OCI-LY1 (cell line): ENCODE measurements around the gene SPATA16.
"Not testable (repeated sequence)": the region's sequence is repeated elsewhere in the genome, so short reads cannot be mapped to it uniquely, and the experiment has no call there.

Source experiments
- H2AFZ ChIP-seq: fragments of 200-600 bp; sonication (generic), shearing (Covaris generic); 2 replicates; pipeline ENCODE4 v1.6.0; 2014; ENCODE audit warnings: antibody characterized with exemption, mild to moderate bottlenecking, low read length
- H3F3A ChIP-seq: fragments of 200-600 bp; sonication (generic), shearing (Covaris generic); 2 replicates; pipeline ENCODE4 v1.6.0; 2014; ENCODE audit warnings: mild to moderate bottlenecking, antibody characterized with exemption, low read length, moderate library complexity; ENCODE audit not compliant: insufficient read depth
- H3K27ac ChIP-seq: fragments of 200-600 bp; sonication (generic); 2 replicates; pipeline ENCODE4 v1.5.1; 2014; ENCODE audit warnings: low read length, mixed run types, mild to moderate bottlenecking, low read depth; ENCODE audit not compliant: poor library complexity, severe bottlenecking
- H3K27me3 ChIP-seq: fragments of 200-600 bp; sonication (generic); 2 replicates; pipeline ENCODE4 v1.6.0; 2014; ENCODE audit warnings: antibody characterized with exemption, mild to moderate bottlenecking, low read length, moderate library complexity; ENCODE audit not compliant: insufficient read depth
- H3K36me3 ChIP-seq: fragments of 200-600 bp; sonication (generic); 2 replicates; pipeline ENCODE4 v1.6.1; 2014; ENCODE audit warnings: mild to moderate bottlenecking, antibody characterized with exemption, low read length, moderate library complexity, mixed read lengths; ENCODE audit not compliant: insufficient read depth
- H3K4me1 ChIP-seq: fragments of 200-600 bp; sonication (generic); 2 replicates; pipeline ENCODE4 v1.5.1; 2014; ENCODE audit warnings: mild to moderate bottlenecking, low read length, moderate library complexity; ENCODE audit not compliant: insufficient read depth, severe bottlenecking
- H3K4me2 ChIP-seq: fragments of 200-600 bp; sonication (generic), shearing (Covaris generic); 2 replicates; pipeline ENCODE4 v1.6.1; 2014; ENCODE audit warnings: low read length
- H3K4me3 ChIP-seq: fragments of 200-600 bp; sonication (generic); 2 replicates; pipeline ENCODE4 v1.5.1; 2014; ENCODE audit warnings: low read length, low read depth, mild to moderate bottlenecking, mixed read lengths; ENCODE audit not compliant: poor library complexity, severe bottlenecking
- H3K79me2 ChIP-seq: fragments of 200-600 bp; shearing (Covaris generic); 2 replicates; pipeline ENCODE4 v1.6.1; 2016; ENCODE audit warnings: mixed run types, low read length, mixed read lengths; ENCODE audit not compliant: insufficient read depth
- H3K9ac ChIP-seq: fragments of 200-600 bp; sonication (generic), shearing (Covaris generic); 2 replicates; pipeline ENCODE4 v1.6.1; 2014; ENCODE audit warnings: mild to moderate bottlenecking, low read length, mixed read lengths
- H3K9me2 ChIP-seq: fragments of 200-600 bp; sonication (generic), shearing (Covaris generic); 2 replicates; pipeline ENCODE4 v1.6.1; 2014; ENCODE audit warnings: low read depth, mild to moderate bottlenecking, low read length, mixed read lengths
- H3K9me3 ChIP-seq: fragments of 200-600 bp; shearing (Covaris generic); 2 replicates; pipeline ENCODE4 v1.6.1; 2014; ENCODE audit warnings: low read length, mixed read lengths
- H4K20me1 ChIP-seq: fragments of 200-600 bp; sonication (generic), shearing (Covaris generic); 2 replicates; pipeline ENCODE4 v1.6.0; 2016; ENCODE audit warnings: mild to moderate bottlenecking, low read length; ENCODE audit not compliant: insufficient read depth
- CTCF ChIP-seq: fragments of 200-600 bp; sonication (generic), shearing (Covaris generic); IDR thresholded peaks from 2 replicates; pipeline ENCODE4 v1.5.1; 2017; ENCODE audit warnings: mild to moderate bottlenecking, antibody characterized with exemption, low read length, moderate library complexity, mixed read lengths
- EZH2 ChIP-seq: fragments of 200-600 bp; sonication (generic), shearing (Covaris generic); IDR thresholded peaks from 2 replicates; pipeline ENCODE4 v1.8.0; 2017; ENCODE audit warnings: borderline replicate concordance, mixed run types, mild to moderate bottlenecking, antibody characterized with exemption, low read length, moderate library complexity, mixed read lengths

SPATA16 gene

GRCh38 chr3:172868582-172869200, 272.3 kb downstream of the SPATA16 start:
- H3F3A ChIP-seq: no peaks in the 10 kb centered on the region
- no peak overlapping the region for H3K4me2 ChIP-seq
- no peak for TF ChIP-seq CTCF
- no peak for TF ChIP-seq EZH2
- no peak overlapping the region for H3K9ac ChIP-seq
- no peak overlapping the region for H3K4me3 ChIP-seq
- H3K9me2 ChIP-seq: no peaks in the 10 kb centered on the region
- no peak overlapping the region for H2AFZ ChIP-seq
- H4K20me1 ChIP-seq: no peaks in the 10 kb centered on the region
- no peaks in the 10 kb centered on the region for H3K36me3 ChIP-seq
- H3K4me1 ChIP-seq: no peaks in the 10 kb centered on the region
- no peak overlapping the region for H3K27ac ChIP-seq
- H3K9me3 ChIP-seq: no peaks in the 10 kb centered on the region
- no peaks in the 10 kb centered on the region for H3K79me2 ChIP-seq
- no peaks in the 10 kb centered on the region; the same call in 1 of the 2 replicates for H3K27me3 ChIP-seq

GRCh38 chr3:172866726-172867350, 274.2 kb downstream of the SPATA16 start:
- H3K9me3 ChIP-seq, H3K79me2 ChIP-seq, H3K36me3 ChIP-seq, H3K27me3 ChIP-seq, H2AFZ ChIP-seq, H3K4me3 ChIP-seq, H3K27ac ChIP-seq, H3F3A ChIP-seq, H4K20me1 ChIP-seq, H3K9ac ChIP-seq, H3K4me2 ChIP-seq, H3K4me1 ChIP-seq, H3K9me2 ChIP-seq: not testable (repeated sequence)

GRCh38 chr3:172859041-172859440, 282.0 kb downstream of the SPATA16 start:
- Histone ChIP-seq H3K9me2 (no peaks in the 10 kb centered on the region), H3K9me3 (no peaks in the 10 kb centered on the region), H3K79me2 (no peaks in the 10 kb centered on the region), H3K27me3 (no peaks in the 10 kb centered on the region), H3K36me3 (no peaks in the 10 kb centered on the region), H3F3A (no peaks in the 10 kb centered on the region), H3K4me3 (no peak overlapping the region), H3K4me1 (no peaks in the 10 kb centered on the region), H3K27ac (no peak overlapping the region), H2AFZ (no peak overlapping the region), H3K9ac (no peak overlapping the region), H4K20me1 (no peaks in the 10 kb centered on the region), H3K4me2 (no peak overlapping the region)
- TF ChIP-seq CTCF: no peak
- no peak for TF ChIP-seq EZH2
